Kidney capillary endothelial cell (primary cell): ENCODE data around the gene CTCFL.

Experiments used
- DNase-seq: peaks from one replicate; pipeline ENCODE4 v3.0.0-alpha.2; 2018; ENCODE audit warnings: low spot score

Gene CTCFL, protein sequence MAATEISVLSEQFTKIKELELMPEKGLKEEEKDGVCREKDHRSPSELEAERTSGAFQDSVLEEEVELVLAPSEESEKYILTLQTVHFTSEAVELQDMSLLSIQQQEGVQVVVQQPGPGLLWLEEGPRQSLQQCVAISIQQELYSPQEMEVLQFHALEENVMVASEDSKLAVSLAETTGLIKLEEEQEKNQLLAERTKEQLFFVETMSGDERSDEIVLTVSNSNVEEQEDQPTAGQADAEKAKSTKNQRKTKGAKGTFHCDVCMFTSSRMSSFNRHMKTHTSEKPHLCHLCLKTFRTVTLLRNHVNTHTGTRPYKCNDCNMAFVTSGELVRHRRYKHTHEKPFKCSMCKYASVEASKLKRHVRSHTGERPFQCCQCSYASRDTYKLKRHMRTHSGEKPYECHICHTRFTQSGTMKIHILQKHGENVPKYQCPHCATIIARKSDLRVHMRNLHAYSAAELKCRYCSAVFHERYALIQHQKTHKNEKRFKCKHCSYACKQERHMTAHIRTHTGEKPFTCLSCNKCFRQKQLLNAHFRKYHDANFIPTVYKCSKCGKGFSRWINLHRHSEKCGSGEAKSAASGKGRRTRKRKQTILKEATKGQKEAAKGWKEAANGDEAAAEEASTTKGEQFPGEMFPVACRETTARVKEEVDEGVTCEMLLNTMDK

DNA sequence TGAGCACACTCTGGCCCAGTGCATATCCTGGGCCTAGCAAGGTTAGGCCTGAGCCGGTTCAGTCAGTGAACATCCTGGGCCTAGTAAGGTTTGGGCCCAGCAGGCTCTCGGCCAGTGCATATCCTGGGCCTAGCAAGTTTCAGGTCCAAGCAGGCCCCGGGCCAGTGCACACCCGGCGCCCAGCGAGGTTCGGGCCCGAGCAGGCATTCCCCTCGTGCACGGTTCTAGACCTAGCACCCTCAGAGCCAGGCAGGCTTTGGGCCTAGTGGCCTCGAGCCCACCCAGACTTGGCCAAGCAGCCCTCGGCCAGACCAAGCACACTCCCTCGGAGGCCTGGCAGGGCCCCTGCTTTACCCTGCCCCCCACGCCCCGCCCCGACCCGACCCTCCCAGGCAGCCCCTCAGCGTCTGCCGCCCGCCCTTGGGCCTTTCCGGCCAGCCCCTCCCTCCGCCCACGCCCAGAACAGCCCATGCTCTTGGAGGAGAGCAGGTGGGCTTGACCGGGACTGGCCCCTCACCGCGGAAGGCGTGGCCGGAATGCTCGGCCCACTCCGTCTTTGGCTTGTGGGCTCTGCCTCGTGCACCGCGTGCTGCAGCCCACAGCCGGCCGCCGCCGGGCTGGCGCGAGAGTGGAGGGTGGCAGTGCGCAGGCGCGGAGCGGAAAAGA lies at the start of gene CTCFL:
Gene CTCFL, minus strand, starts transcription at position 630 of the 666 bp plus-strand sequence. CDS start 935 bp downstream, outside the sequence.
- no peak for DNase-seq

DNA sequence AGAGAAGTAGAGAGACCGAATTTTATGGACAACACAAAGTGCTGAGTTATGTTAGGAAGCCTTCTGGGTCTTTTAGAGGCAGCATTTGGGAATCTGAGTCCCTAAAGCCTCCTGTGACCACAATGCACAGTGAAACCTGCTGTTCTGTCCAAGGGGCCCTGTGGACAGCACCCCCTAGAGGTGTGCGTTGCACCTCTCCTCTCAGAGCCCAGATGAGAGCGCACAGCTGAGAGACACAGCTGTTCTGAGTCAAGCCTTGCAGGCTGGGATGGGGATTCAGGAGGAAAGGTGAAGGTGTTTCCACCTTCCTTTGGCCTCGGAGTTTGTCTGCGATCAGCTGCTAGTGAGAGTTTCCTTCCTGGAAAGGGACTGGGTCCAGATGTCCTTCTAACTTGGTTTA lies 49.0 kb upstream of the CTCFL start:
- no peak for DNase-seq

DNA sequence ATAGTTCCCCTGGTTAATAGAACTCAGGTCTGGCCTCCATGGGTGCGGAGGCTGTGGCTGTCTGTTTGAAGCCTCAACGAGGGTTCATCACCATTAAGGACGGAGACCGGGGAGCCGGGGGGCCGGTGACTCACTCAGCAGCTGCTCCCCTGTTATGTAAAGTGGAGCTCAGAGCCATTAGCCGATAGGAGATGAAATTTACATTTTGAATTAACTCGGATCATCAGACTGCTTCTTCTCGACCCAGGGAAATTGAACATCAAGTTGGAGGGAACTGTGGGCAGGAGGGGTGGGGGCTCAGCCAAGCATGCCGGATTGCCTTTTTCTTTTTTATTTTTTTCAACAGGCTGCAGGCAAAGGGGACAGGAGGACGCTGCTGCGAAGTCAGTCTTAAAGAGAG lies 48.3 kb upstream of the CTCFL start:
- no peak for DNase-seq

DNA sequence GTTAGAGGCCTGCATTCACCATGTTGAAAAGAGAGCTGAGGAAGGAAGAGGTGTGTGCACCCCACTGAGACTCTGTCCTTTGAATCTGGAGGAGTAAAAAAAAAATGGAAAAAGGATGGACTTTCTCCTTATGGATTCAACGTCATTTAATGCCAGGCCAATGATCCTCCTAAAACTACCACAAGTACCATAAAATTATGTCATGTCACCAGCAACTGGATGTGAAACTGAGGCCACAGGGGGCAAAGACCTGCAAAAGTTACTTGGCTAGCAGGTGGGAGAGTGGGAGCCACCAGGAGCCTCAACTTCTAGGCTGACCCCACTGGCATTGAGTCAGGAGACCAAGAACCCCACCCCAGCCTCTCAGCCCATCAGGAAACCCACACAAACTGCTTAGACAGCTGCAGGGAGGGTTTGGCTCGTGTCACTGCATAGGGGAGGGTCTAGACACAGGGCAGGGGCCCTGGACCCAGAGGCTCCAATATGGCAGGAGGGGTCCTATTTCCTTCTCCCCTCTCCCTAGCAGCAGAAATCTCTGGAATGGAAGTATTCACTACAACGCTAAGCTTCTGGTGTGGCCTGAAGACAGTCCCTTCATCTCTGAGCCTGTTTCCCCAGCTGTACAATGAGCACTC lies 47.0 kb upstream of the CTCFL start:
- DNase-seq = no peak

DNA sequence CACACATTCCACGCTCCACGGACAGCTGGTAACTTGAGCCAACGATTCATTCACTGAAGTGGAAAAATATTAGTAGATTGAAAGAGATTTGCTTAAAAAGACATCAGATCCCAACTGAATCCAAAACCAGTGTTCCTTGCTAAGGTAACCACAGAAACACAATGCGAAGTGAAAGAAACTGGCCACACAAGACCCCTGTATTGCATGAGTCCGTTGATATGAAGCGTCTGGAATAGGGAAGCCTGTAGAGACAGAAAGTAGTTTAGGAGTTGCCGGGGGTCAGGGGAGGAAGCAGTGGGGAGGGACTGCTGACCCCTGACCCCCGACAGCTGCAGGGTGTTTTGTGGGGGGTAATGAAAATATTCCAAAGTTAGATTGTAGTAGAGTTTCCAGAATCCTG lies 46.0 kb upstream of the CTCFL start:
- DNase-seq = no peak

DNA sequence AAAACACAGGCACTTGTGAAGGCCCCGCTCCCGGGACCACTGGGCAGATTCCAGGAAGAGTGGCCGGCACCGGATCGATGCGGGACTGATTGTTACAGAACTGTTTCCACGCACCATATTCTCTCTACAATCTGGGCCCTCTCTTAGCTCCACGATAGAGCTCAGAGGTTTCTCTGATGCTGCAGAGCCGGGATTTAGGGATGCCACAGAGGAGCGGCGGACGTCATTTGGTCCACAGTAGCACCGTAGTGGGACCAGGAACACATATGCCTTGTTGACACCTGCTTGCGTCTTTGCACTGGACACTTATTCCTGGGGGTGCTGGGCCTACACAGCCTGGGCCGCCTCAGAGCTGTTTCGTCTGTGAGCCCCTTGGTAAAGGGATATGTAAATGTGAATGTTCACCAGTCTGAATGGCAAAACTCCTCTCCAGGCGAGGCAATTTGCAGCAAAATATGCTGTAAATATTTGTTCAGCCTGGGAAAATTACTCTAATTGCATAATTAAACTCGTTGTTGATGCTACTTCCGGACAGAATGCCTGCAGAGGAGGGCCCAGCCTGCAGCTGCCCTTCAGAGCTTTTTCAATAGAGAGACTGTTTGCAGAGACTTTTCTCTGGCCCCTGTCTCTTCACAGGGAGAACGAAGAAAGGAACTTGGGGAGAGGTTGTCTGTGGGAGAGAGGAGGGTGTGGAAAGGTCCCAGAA lies 45.4 kb upstream of the CTCFL start:
- no peak for DNase-seq

DNA sequence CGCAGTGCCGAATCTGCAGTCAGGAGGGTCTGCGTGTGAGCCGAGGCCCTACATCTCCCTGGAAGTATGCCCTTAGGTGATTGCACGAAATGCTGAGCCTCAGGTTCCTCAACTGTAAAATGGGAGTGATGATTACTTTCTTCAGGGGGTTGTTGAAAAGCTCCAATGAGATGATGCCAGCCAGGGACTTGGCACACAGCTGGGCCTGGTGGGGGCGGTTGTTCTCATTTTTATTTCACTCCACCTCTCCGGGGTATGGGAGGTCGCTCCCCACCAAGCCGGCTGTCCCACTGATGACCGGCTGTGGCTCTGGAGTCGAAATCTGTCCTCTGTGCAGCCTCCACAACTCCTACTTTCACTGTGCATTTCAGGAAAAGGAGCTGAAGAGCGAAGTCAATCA lies 44.0 kb upstream of the CTCFL start:
- DNase-seq = no peak

DNA sequence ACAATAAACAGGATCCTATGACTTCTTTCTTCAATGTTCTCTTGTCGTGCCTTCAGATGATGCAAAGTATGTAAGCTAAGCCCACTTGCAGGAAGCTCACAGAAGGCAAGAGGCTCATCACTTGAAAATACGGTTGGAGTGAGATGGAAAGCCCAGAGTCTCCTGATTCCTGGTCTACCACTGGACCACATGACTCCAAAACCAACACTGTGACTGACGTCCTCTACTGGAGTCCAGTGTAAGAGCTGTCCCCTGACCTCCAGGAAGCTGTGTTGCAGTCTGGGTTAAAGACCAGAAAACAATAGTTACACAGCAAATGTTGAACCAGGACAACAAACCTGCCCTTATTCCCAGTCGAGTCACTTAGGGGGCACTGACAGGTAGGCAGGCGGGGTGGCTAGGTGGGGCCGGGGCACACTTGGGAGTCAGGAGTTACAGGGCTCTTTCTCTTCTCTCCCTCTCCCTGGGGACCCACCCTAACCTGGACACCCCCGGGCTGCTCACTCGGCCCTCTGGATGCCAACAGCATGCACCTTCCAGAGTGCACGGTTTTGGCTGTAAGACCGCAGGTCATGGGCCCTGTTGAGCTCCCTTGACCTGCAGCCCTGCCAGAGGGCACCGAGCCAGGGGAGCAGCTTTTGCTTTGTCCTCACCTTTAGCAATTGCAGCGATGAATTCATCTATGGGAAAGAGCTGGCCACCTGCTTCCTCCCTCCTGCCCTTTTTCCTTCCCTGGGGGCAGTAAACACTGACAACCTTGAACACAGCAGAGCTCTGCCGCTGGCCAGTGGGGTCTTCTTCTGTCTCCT lies 43.4 kb upstream of the CTCFL start:
- DNase-seq = no peak

DNA sequence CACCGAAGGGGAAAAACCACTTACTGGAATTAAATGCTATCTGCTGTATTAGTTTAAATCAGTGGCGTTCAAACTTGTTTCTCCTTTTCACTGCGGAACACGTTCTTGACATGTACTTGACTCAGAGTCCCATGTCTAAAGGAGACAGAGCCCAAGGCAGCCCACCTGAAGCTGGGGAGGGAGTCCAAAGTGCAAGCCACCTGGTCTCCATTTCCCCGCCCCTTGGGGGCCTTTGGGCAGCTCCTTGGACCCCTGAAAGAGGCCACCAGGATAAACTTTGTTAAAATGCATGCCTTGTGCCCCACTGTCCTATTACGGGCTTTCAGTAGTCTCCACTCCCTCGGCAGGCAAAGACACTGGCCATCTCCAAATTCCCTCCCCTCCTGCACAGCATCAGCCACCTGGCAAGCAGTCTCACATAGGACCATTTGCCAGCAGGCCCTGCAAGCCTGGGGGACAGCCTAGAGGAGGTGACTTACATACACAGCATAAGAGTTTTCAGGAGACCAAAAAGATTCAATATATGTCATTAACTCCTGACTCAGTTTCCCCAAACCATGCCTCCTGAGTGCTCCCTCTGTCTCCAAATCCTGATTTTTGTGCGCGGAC lies 42.6 kb upstream of the CTCFL start:
- DNase-seq = no peak

DNA sequence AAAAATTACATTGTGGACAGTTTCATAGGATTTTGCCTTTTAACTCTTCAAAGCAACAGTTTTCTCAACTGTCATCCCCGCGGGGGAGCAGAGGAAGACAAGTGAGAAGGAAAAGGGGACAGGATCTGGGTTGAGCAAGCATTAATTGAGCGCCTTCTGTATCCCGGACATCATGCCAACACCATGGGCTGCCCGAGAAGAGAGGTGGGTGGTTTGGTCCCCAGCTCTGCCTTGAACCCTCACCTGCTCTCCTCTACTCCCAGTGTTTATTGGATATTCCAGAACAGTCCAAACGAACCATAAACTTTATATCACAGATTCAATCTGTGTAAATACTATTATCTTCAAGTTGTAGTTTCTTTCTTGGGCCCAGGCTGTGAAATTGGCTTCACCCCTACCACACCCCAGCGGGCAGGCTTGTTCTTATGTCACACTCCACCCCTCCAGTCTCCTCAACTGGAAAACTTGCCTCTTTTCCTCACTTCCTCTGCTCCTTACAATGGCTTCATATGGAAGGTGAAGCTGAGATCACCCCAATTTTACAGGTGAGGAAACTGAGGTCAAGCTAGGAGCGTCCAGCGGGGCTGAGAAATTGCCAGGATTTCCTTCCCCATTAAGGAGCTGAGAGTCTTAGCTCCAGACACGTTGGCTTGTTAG lies 42.0 kb upstream of the CTCFL start:
- DNase-seq = no peak

DNA sequence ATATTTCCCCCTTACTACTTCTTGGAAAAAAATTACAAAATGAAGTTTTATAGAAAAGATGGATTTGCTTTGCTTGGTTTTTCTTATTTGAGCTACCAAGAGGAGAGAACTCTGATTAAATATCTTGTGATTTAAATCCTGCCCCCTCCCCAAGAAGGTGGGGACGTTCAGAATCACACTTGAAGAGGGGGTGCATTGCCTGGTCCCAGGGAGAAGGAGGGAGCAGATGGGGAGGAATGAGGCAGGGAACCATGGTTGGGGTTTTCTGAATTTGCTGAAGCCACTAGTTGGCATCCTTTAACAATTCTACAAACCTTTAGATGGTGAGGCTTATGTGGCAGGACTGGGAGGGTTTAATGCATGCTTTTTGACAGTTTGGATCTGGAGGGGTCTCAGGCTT lies 41.5 kb upstream of the CTCFL start:
- DNase-seq = no peak

DNA sequence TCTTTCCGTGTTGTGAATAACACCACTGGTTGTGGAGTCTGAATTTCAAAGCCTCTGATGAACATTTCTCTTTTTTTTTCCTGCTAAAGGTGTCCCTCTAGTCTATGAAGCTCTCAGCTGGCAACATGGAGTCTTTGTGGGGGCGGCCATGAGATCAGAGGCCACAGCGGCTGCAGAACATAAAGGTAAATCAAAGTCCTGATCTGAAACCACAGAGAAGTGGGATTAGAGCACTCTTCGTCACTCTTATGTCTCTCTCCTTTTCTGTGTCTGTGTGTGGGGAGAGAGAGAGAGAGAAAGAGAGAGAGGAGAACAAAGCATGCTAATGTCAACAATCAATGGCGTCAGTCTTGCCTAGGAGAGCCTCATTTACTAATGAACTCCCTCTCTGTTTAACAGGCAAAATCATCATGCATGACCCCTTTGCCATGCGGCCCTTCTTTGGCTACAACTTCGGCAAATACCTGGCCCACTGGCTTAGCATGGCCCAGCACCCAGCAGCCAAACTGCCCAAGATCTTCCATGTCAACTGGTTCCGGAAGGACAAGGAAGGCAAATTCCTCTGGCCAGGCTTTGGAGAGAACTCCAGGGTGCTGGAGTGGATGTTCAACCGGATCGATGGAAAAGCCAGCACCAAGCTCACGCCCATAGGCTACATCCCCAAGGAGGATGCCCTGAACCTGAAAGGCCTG lies 40.2 kb upstream of the CTCFL start:
- DNase-seq = no peak

DNA sequence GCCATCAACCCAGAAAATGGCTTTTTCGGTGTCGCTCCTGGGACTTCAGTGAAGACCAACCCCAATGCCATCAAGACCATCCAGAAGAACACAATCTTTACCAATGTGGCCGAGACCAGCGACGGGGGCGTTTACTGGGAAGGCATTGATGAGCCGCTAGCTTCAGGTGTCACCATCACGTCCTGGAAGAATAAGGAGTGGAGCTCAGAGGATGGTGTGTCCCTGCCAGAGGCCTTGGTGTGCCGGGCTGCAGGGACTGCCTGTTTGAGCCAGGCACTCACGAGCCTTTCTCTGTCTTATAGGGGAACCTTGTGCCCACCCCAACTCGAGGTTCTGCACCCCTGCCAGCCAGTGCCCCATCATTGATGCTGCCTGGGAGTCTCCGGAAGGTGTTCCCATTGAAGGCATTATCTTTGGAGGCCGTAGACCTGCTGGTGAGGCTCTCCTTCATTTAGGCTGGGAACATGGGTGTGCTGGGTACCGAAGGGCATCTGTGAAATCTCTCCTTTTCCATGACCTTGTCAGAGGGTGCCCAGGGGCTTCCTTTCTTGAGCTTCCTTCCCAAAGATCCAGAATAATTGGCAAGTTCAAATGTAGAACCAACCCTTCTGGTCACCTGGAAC lies 39.4 kb upstream of the CTCFL start:
- no peak for DNase-seq

DNA sequence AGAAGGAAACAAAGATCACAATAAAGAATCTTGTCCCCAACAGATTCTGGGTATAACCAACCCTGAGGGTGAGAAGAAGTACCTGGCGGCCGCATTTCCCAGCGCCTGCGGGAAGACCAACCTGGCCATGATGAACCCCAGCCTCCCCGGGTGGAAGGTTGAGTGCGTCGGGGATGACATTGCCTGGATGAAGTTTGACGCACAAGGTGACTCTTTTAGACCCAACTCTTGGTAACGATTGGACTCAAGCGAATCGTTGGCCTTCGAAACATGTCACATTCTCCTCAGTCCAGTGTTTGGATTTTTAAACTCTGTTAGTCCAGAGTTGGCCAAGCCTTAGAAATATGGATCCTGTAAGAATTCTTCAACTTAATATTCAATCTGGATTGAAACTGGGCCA lies 38.6 kb upstream of the CTCFL start:
- DNase-seq = no peak

DNA sequence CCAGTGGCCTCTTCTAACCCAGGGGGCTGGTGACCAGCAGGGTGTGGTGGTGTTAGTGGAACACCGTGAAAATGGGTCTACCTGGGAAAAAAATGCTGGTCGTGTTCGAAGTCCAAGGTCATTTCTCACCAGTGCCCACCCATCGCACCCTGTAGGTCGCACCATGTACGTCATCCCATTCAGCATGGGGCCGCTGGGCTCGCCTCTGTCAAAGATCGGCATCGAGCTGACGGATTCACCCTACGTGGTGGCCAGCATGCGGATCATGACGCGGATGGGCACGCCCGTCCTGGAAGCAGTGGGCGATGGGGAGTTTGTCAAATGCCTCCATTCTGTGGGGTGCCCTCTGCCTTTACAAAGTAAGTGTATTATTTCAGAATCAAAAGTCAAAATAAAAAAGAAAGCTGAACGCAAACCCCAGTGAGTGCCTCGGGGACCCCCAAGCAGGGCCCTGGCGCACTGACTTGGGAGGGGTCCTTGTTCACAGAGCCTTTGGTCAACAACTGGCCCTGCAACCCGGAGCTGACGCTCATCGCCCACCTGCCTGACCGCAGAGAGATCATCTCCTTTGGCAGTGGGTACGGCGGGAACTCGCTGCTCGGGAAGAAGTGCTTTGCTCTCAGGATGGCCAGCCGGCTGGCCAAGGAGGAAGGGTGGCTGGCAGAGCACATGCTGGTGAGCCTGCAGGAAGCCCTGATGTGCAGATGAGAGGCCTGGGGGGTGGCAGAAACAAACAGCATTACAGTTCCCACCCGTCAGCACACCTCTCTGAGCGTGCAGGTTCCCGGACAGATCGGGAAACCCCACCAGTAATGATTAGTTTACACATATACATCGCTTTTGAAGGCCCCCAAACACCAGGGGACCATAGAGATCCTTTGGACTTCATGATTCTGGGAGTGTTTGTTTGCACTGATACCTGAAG lies 37.9 kb upstream of the CTCFL start:
- DNase-seq = no peak

DNA sequence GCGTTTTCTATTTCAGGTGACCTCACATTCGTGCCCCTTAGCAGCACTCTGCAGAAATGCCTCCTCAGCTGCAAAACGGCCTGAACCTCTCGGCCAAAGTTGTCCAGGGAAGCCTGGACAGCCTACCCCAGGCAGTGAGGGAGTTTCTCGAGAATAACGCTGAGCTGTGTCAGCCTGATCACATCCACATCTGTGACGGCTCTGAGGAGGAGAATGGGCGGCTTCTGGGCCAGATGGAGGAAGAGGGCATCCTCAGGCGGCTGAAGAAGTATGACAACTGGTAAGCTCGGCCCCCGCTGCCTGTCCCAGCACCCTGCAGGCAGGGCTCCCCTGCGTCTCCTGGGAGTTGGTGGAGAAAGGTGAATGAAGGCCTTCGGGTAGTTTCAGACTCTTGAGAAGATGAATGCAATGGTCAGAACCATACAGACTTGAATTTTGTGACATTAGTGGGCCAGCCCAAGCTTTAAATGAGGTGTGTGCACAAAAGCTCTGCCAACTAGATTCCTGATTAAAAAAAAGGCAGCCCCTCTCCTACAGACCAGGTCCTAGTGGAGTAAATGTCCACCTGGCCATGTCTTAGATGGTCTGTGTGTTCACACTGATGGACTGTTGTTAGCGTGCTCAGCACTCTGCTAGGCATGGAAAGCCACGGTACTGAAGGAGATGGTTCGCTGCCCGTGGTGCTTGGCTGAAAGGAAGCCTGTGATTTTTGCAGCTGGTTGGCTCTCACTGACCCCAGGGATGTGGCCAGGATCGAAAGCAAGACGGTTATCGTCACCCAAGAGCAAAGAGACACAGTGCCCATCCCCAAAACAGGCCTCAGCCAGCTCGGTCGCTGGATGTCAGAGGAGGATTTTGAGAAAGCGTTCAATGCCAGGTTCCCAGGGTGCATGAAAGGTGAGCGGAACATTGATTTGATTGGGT lies 36.7 kb upstream of the CTCFL start:
- no peak for DNase-seq
